Stimulated activated CD8-positive, alpha-beta memory T cell treated with anti-CD3 and anti-CD28 coated beads, Interleukin-2, amount 100 ng/mL, for 48 hours (primary cell): Measurements from ENCODE around the gene KDM3B.

Experiments
- DNase-seq, 2 donors: peaks; one replicate each; pipeline ENCODE4 v3.0.0-alpha.2; 2020; ENCODE audit warnings: low read depth in 2 of 2

KDM3B gene

GRCh38 chr5:138448481-138449398, 96.3 kb downstream of the KDM3B start:
- DNase-seq: no peak

GRCh38 chr5:138449501-138450239, 97.2 kb downstream of the KDM3B start:
- peak; percentile 77 to 83 for DNase-seq

GRCh38 chr5:138450971-138451370, 98.5 kb downstream of the KDM3B start:
- no peak for DNase-seq

GRCh38 chr5:138452720-138453119, 100.2 kb downstream of the KDM3B start:
- no peak for DNase-seq

GRCh38 chr5:138453590-138453989, 101.1 kb downstream of the KDM3B start:
- DNase-seq: no peak

GRCh38 chr5:138454121-138454520, 101.6 kb downstream of the KDM3B start:
- DNase-seq: no peak

GRCh38 chr5:138455232-138455930, 102.9 kb downstream of the KDM3B start:
- no peak for DNase-seq

GRCh38 chr5:138457531-138458275, 105.2 kb downstream of the KDM3B start:
- no peak for DNase-seq

- DNase-seq: no peak
Measured at GRCh38 chr5:138458384-138458783, 105.9 kb downstream of the KDM3B start.

- no peak for DNase-seq
Measured at GRCh38 chr5:138458856-138459255, 106.4 kb downstream of the KDM3B start.

- DNase-seq: peak; percentile 79 to 83
Measured at GRCh38 chr5:138459311-138459933, 106.9 kb downstream of the KDM3B start.

GRCh38 chr5:138460032-138460693, 107.7 kb downstream of the KDM3B start:
- DNase-seq: no peak

GRCh38 chr5:138461343-138462125, 109.0 kb downstream of the KDM3B start:
- DNase-seq: no peak

- no peak for DNase-seq
Measured at GRCh38 chr5:138463419-138464007, 111.0 kb downstream of the KDM3B start.

- DNase-seq: peak; percentile 87 to 91
Measured at GRCh38 chr5:138464008-138464387, 111.5 kb downstream of the KDM3B start.

- DNase-seq: peak; percentile 90 to 91
Measured at GRCh38 chr5:138464388-138465260, 112.1 kb downstream of the KDM3B start.

GRCh38 chr5:138465261-138466124, 113.0 kb downstream of the KDM3B start, which contains the start of gene EGR1:
Gene EGR1, plus strand, starts transcription at chr5:138465479. Its CDS starts 283 bp downstream, at chr5:138465762.
- peak; percentile 85 to 93 for DNase-seq
